Neural progenitor cell (in vitro differentiated cells): Measurements from ENCODE around the gene TSPAN17. TPM values are rescaled to one million over a fixed set of nuclear protein-coding genes. Genes with fewer than 3 reads are reported as not detected.

Source experiments
- DNase-seq: peaks from one replicate; pipeline ENCODE4 v3.0.0-alpha.2; 2016; ENCODE audit warnings: low spot score
- H2AFZ ChIP-seq: fragments of 200-600 bp; sonication (generic); replicated peaks from 2 replicates; pipeline ENCODE4 v1.6.1; 2016; ENCODE audit warnings: antibody characterized with exemption
- H3F3A ChIP-seq: fragments of 200-600 bp; sonication (generic); 2 replicates; pipeline ENCODE4 v1.6.1; 2016; ENCODE audit warnings: antibody characterized with exemption, low read depth
- H3K27ac ChIP-seq: fragments of 200-600 bp; sonication (generic); 2 replicates; pipeline ENCODE4 v1.5.1; 2016; ENCODE audit warnings: mild to moderate bottlenecking
- H3K27me3 ChIP-seq: fragments of 200-600 bp; sonication (generic); 2 replicates; pipeline ENCODE4 v1.6.1; 2016; ENCODE audit warnings: mild to moderate bottlenecking, moderate library complexity
- H3K36me3 ChIP-seq: fragments of 200-600 bp; sonication (generic); 2 replicates; pipeline ENCODE4 v1.5.1; 2016
- H3K4me1 ChIP-seq: fragments of 200-600 bp; sonication (generic); 2 replicates; pipeline ENCODE4 v1.6.1; 2016; ENCODE audit warnings: mixed run types
- H3K4me2 ChIP-seq: fragments of 200-600 bp; sonication (generic); 2 replicates; pipeline ENCODE4 v1.6.1; 2016
- H3K4me3 ChIP-seq: fragments of 200-600 bp; sonication (generic); 2 replicates; pipeline ENCODE4 v1.5.1; 2016
- H3K79me2 ChIP-seq: fragments of 200-600 bp; sonication (generic); 2 replicates; pipeline ENCODE4 v1.6.1; 2016; ENCODE audit warnings: low read depth
- H3K9ac ChIP-seq: fragments of 200-600 bp; sonication (generic); 2 replicates; pipeline ENCODE4 v1.6.1; 2016
- H3K9me3 ChIP-seq: fragments of 200-600 bp; sonication (generic); 2 replicates; pipeline ENCODE4 v1.5.1; 2016; ENCODE audit warnings: low read depth
- H4K20me1 ChIP-seq: fragments of 200-600 bp; sonication (generic); 2 replicates; pipeline ENCODE4 v1.6.1; 2016; ENCODE audit warnings: low read depth
- H3K27ac Mint-ChIP-seq: 3 replicates; pipeline ENCODE4 v1.8.0; 2021; ENCODE audit warnings: mixed read lengths
- H3K27me3 Mint-ChIP-seq: 2 replicates; pipeline ENCODE4 v1.8.0; 2022; ENCODE audit warnings: low read depth, mild to moderate bottlenecking, inconsistent platforms, moderate library complexity, mixed read lengths; ENCODE audit not compliant: insufficient read depth
- H3K36me3 Mint-ChIP-seq: 3 replicates; pipeline ENCODE4 v1.8.0; 2021; ENCODE audit warnings: mixed read lengths
- H3K4me1 Mint-ChIP-seq: 3 replicates; pipeline ENCODE4 v1.8.0; 2021; ENCODE audit warnings: mixed read lengths
- H3K4me3 Mint-ChIP-seq: 3 replicates; pipeline ENCODE4 v1.8.0; 2021; ENCODE audit warnings: mild to moderate bottlenecking, moderate library complexity, mixed read lengths
- H3K9me3 Mint-ChIP-seq: 3 replicates; pipeline ENCODE4 v1.8.0; 2020; ENCODE audit warnings: mixed read lengths
- CTCF ChIP-seq: fragments of 200-600 bp; sonication (generic); IDR thresholded peaks from 2 replicates; pipeline ENCODE4 v1.5.1; 2017; ENCODE audit warnings: antibody characterized with exemption, mild to moderate bottlenecking
- EZH2 ChIP-seq: fragments of 200-600 bp; sonication (generic); IDR thresholded peaks from 2 replicates; pipeline ENCODE4 v1.6.1; 2017; ENCODE audit warnings: antibody characterized with exemption, mild to moderate bottlenecking, moderate library complexity
- EZH2phosphoT487 ChIP-seq: fragments of 200-600 bp; sonication (generic); IDR thresholded peaks from 2 replicates; pipeline ENCODE4 v1.6.1; 2017; ENCODE audit warnings: antibody characterized with exemption
- total RNA-seq: library from RNA; depleted of rRNA; stranded (reverse); fragments of >200 nt; gene quantifications from 2 replicates; pipeline ENCODE4 v1.2.3, GENCODE V29; 2015; ENCODE audit warnings: low replicate concordance

TSPAN17 gene
- total RNA-seq, 1 donor from 2014 or later: 25.9 TPM

DNA sequence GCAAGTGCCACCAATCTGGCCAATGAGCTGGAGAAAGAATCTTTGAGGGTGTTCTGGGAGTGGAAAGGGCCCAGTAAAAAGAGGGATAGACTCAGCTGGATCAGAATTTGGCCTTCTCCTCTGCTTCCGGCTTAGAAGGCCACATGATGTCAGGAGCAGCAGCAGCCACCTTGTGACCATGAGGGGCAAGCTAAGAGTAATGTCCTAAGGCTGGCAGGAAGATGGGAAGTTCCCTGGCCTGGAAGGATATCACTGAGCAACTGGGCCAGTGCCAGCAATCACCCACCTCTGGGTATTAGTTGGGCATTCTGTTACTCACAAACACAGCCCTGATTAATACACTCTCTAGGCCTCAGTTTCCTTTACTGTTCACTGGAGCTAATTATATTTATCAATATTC lies 44.2 kb downstream of the TSPAN17 start:
- Histone ChIP-seq H3K79me2 (no peaks in the 10 kb centered on the region), H3K4me3 (no peak overlapping the region), H3K9me3 (no peaks in the 10 kb centered on the region), H4K20me1 (no peaks in the 10 kb centered on the region), H3K27ac (no peak overlapping the region), H3F3A (no peaks in the 10 kb centered on the region), H3K27me3 (no peaks in the 10 kb centered on the region), H3K9ac (no peak overlapping the region), H3K4me2 (no peak overlapping the region), H3K4me1 (peaks cover 28% of the 10 kb centered on the region), H2AFZ (no peak overlapping the region), H3K36me3 (no peaks in the 10 kb centered on the region)
- H3K27me3 Mint-ChIP-seq: peaks cover 9% of the 10 kb centered on the region
- DNase-seq: no peak
- no peak overlapping the region for H3K27ac Mint-ChIP-seq
- peaks cover 16% of the 10 kb centered on the region for H3K4me1 Mint-ChIP-seq
- no peaks in the 10 kb centered on the region for H3K9me3 Mint-ChIP-seq
- no peak for TF ChIP-seq CTCF
- TF ChIP-seq EZH2: no peak
- H3K4me3 Mint-ChIP-seq: no peak overlapping the region
- no peaks in the 10 kb centered on the region for H3K36me3 Mint-ChIP-seq

DNA sequence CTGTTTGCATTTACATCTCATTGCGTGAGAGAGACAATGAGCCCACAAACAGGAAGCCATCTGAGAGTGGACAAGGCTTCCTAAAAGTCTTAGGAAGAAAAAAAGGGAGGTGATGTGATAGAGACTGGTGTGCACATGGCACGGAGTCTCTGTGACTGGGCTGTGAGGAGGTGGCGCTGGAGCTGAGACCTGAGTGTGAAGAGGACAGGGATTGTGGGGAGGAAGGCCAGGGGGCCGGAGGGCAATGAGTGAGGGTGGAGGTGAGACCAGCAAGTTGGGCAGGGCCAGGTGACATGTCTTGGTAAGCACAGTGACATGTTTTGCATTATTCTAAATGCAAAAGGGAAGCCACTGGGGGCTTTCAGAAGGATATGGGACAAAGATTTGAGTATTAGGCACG lies 45.0 kb downstream of the TSPAN17 start:
- TF ChIP-seq CTCF: no peak
- TF ChIP-seq EZH2: no peak
- TF ChIP-seq EZH2phosphoT487: no peak
- Histone ChIP-seq H3K4me3 (no peak overlapping the region), H3K4me2 (no peak overlapping the region), H3K9ac (no peak overlapping the region), H3K4me1 (peaks cover 36% of the 10 kb centered on the region), H2AFZ (no peak overlapping the region), H3F3A (peaks cover 4% of the 10 kb centered on the region), H3K27me3 (no peaks in the 10 kb centered on the region), H3K27ac (no peak overlapping the region), H4K20me1 (no peaks in the 10 kb centered on the region), H3K36me3 (no peaks in the 10 kb centered on the region), H3K9me3 (no peaks in the 10 kb centered on the region), H3K79me2 (no peaks in the 10 kb centered on the region)
- Mint-ChIP-seq H3K4me1 (peaks cover 23% of the 10 kb centered on the region), H3K9me3 (no peaks in the 10 kb centered on the region), H3K27ac (peak overlapping the region; percentile 2), H3K4me3 (no peak overlapping the region), H3K27me3 (peaks cover 14% of the 10 kb centered on the region), H3K36me3 (no peaks in the 10 kb centered on the region)
- DNase-seq: no peak

DNA sequence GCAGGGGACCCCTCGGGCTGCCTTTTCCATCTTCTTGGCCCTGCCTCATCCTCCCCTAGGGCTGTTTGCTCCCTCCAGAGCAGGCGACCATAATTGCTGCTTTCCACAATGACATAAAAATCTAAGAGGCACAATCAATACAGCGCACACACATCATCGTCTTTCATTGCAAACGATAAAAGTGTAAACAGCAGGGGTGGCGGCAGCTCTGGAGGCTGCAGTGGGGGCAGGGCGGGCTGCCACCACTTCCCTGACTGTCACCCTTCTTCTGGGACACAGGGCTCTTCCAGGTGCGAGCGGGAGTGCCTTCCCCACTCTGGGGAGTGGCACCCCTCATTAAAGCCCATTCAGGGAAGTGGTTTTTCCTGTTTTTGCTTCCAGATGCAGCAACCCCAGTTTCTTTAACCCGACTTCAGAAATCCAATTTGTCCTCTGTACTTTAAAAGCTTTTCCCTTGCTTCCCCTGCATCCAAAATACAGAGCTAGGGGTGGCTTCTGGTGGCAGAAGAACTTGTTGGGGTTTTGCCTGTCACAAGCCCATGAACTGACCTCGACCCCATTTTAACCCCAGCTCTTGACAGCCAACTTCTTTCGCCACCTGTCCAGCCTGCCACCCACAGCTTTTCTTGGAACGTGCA lies 45.7 kb downstream of the TSPAN17 start:
- Mint-ChIP-seq H3K36me3 (no peaks in the 10 kb centered on the region), H3K9me3 (no peaks in the 10 kb centered on the region), H3K4me1 (peaks cover 25% of the 10 kb centered on the region), H3K4me3 (no peak overlapping the region), H3K27me3 (peaks cover 16% of the 10 kb centered on the region), H3K27ac (no peak overlapping the region)
- Histone ChIP-seq H3K9ac (no peak overlapping the region), H3K79me2 (no peaks in the 10 kb centered on the region), H3K9me3 (no peaks in the 10 kb centered on the region), H3K4me1 (peaks cover 39% of the 10 kb centered on the region), H3F3A (peaks cover 10% of the 10 kb centered on the region), H3K4me2 (no peak overlapping the region), H3K27me3 (no peaks in the 10 kb centered on the region), H2AFZ (no peak overlapping the region), H3K4me3 (no peak overlapping the region), H3K27ac (no peak overlapping the region), H3K36me3 (no peaks in the 10 kb centered on the region), H4K20me1 (no peaks in the 10 kb centered on the region)
- no peak for DNase-seq
- no peak for TF ChIP-seq EZH2
- no peak for TF ChIP-seq EZH2phosphoT487
- no peak for TF ChIP-seq CTCF
